WTC11 (cell line): Measurements from ENCODE around the gene TUSC7. TPM values are rescaled to one million over a fixed set of nuclear protein-coding genes. Genes with fewer than 3 reads are reported as not detected.

Source experiments
- ATAC-seq: fragments of 200-7000 bp; cut with Tn5 transposase; 2 replicates; pipeline ENCODE4 v1.10.0; 2021; ENCODE audit warnings: mild to moderate bottlenecking, moderate library complexity
- CTCF ChIA-PET: fragments of 300-600 bp; sonication (Branson Sonifier 250); formaldehyde crosslinking; loops from one replicate; lab custom pipeline; 2021; ENCODE audit warnings: antibody characterized with exemption; lab: Charles Lee
- POLR2A ChIA-PET: fragments of 350-600 bp; sonication (Branson Sonifier 250); formaldehyde crosslinking; loops from one replicate; lab custom pipeline; 2021; ENCODE audit warnings: antibody characterized with exemption; lab: Charles Lee
- DNase-seq: peaks from one replicate; pipeline ENCODE4 v3.0.0; 2021; ENCODE audit warnings: low spot score
- H3K27ac Mint-ChIP-seq: 2 replicates; pipeline ENCODE4 v1.8.0; 2021; ENCODE audit warnings: mixed read lengths
- H3K27me3 Mint-ChIP-seq: 2 replicates; pipeline ENCODE4 v1.8.0; 2021; ENCODE audit warnings: low read depth, mild to moderate bottlenecking, moderate library complexity, mixed read lengths
- H3K36me3 Mint-ChIP-seq: 2 replicates; pipeline ENCODE4 v1.8.0; 2021; ENCODE audit warnings: mixed read lengths
- H3K4me1 Mint-ChIP-seq: 2 replicates; pipeline ENCODE4 v1.8.0; 2022; ENCODE audit warnings: mixed read lengths
- H3K4me3 Mint-ChIP-seq: 2 replicates; pipeline ENCODE4 v1.8.0; 2021; ENCODE audit warnings: mild to moderate bottlenecking, moderate library complexity, mixed read lengths
- H3K9me3 Mint-ChIP-seq: 2 replicates; pipeline ENCODE4 v1.8.0; 2021; ENCODE audit warnings: mixed read lengths
- CDX4 ChIP-seq: fragments of 250-450 bp; sonication (Bioruptor Pico); IDR thresholded peaks from 2 replicates; pipeline ENCODE4 v1.9.0; 2021; ENCODE audit warnings: moderate library complexity, mild to moderate bottlenecking, inconsistent platforms, borderline replicate concordance
- ERG ChIP-seq: fragments of 250-450 bp; sonication (Bioruptor Pico); IDR thresholded peaks from 2 replicates; pipeline ENCODE4 v1.8.0; 2021; ENCODE audit warnings: mild to moderate bottlenecking
- FOXP4 ChIP-seq: sonication (generic); formaldehyde crosslinking; IDR thresholded peaks from 2 replicates; pipeline ENCODE4 v1.8.0; 2022; ENCODE audit warnings: mild to moderate bottlenecking, missing genetic modification reagents
- JAZF1 ChIP-seq: fragments of 250-450 bp; sonication (Bioruptor Pico); IDR thresholded peaks from 2 replicates; pipeline ENCODE4 v1.9.0; 2021; ENCODE audit warnings: moderate library complexity, mild to moderate bottlenecking, inconsistent platforms
- KAT7 ChIP-seq: sonication (generic); formaldehyde crosslinking; IDR thresholded peaks from 2 replicates; pipeline ENCODE4 v1.8.1; 2023; ENCODE audit warnings: missing genetic modification reagents, mild to moderate bottlenecking, borderline replicate concordance
- MLX ChIP-seq: sonication (generic); formaldehyde crosslinking; IDR thresholded peaks from 2 replicates; pipeline ENCODE4 v1.8.1; 2023; ENCODE audit warnings: mild to moderate bottlenecking, missing genetic modification reagents, moderate library complexity
- NFATC4 ChIP-seq: fragments of 250-450 bp; sonication (Bioruptor Pico); IDR thresholded peaks from 2 replicates; pipeline ENCODE4 v1.9.0; 2021; ENCODE audit warnings: mild to moderate bottlenecking
- SMAD3 ChIP-seq: sonication (generic); formaldehyde crosslinking; IDR thresholded peaks from 2 replicates; pipeline ENCODE4 v1.8.0; 2022; ENCODE audit warnings: missing genetic modification reagents, mild to moderate bottlenecking, borderline replicate concordance
- ZBTB43 ChIP-seq: sonication (generic); formaldehyde crosslinking; IDR thresholded peaks from 2 replicates; pipeline ENCODE4 v1.8.1; 2023; ENCODE audit warnings: mild to moderate bottlenecking, missing genetic modification reagents
- ZMAT4 ChIP-seq: fragments of 250-450 bp; sonication (Bioruptor Pico); IDR thresholded peaks from 2 replicates; pipeline ENCODE4 v1.9.0; 2021; ENCODE audit warnings: mild to moderate bottlenecking
- ZNF138 ChIP-seq: sonication (generic); formaldehyde crosslinking; conservative IDR thresholded peaks from 2 replicates; pipeline ENCODE4 v1.8.1; 2022; ENCODE audit warnings: mild to moderate bottlenecking, moderate library complexity, missing genetic modification reagents
- ZNF263 ChIP-seq: sonication (generic); formaldehyde crosslinking; IDR thresholded peaks from 2 replicates; pipeline ENCODE4 v1.8.1; 2022; ENCODE audit warnings: low read depth, mild to moderate bottlenecking, moderate library complexity, missing genetic modification reagents
- total RNA-seq: library from RNA; stranded (reverse); gene quantifications from 3 replicates; pipeline ENCODE4 v1.2.3, GENCODE V29; 2021

Gene TUSC7
- total RNA-seq, 1 experiment from 2014 or later, result not detected

GRCh38 chr3:116663161-116664110 is 46.1 kb upstream of the TUSC7 start (continued):
- no peak for TF ChIP-seq CDX4 (CRISPR knock-in tag)

- Mint-ChIP-seq H3K4me1 (peaks cover 18% of the 10 kb centered on the region), H3K4me3 (no peak overlapping the region), H3K27me3 (no peaks in the 10 kb centered on the region), H3K27ac (no peak overlapping the region), H3K9me3 (peaks cover 3% of the 10 kb centered on the region; the same call in 1 of the 2 replicates), H3K36me3 (no peaks in the 10 kb centered on the region)
- ChIA-PET CTCF (no interaction called here), POLR2A (no interaction called here)
- ATAC-seq, result no peak
- DNase-seq, result no peak
- no peak for TF ChIP-seq ERG (CRISPR knock-in tag)
- TF ChIP-seq NFATC4 (CRISPR knock-in tag), result no peak
These were observed 42.3 kb upstream of the TUSC7 start for GRCh38 chr3:116667324-116667723.

- Mint-ChIP-seq H3K4me3 (no peak overlapping the region), H3K27me3 (no peaks in the 10 kb centered on the region), H3K9me3 (peaks cover 3% of the 10 kb centered on the region; the same call in 1 of the 2 replicates), H3K36me3 (no peaks in the 10 kb centered on the region), H3K27ac (no peak overlapping the region), H3K4me1 (peaks cover 18% of the 10 kb centered on the region)
- ChIA-PET CTCF (no interaction called here), POLR2A (no interaction called here)
- DNase-seq, result no peak
- no peak for TF ChIP-seq JAZF1 (CRISPR knock-in tag)
- no peak for TF ChIP-seq ZBTB43 (CRISPR knock-in tag)
- TF ChIP-seq KAT7 (CRISPR knock-in tag), result no peak
- TF ChIP-seq ZNF138 (CRISPR knock-in tag), result no peak
- no peak for TF ChIP-seq ZNF263 (CRISPR knock-in tag)
- TF ChIP-seq SMAD3, result no peak
- TF ChIP-seq FOXP4 (CRISPR knock-in tag), result no peak
- TF ChIP-seq ZMAT4 (CRISPR knock-in tag), result no peak
- no peak for TF ChIP-seq MLX (CRISPR knock-in tag)
- ATAC-seq, result no peak
These were observed 41.8 kb upstream of the TUSC7 start for GRCh38 chr3:116667791-116668190.
